ENCODE data around the gene PRRC2C. TPM values are rescaled to one million over a fixed set of nuclear protein-coding genes. Genes with fewer than 3 reads are reported as not detected.

Gene PRRC2C
- total and polyA plus RNA-seq, 2 of the 4 experiments (the other 2 are of a cell fraction): 54.0 to 58.3 TPM

- ATAC-seq (ENCODE audit: low read depth) (no peak), DNase-seq (no peak)
- no peak overlapping the region for H3K14ac ChIP-seq (replicated peaks; ENCODE audit: low read depth, low read length)
- no peak overlapping the region for H3K56ac ChIP-seq (ENCODE audit: extremely low read depth, insufficient read depth, low read length)
- H3K27ac ChIP-seq (ENCODE audit: insufficient read depth, low read length): no peak overlapping the region
- intact Hi-C loops (cut with micrococcal nuclease): no loop called here
- peaks cover 6% of the 10 kb centered on the region; the same call in 1 of the 2 replicates for H3K27me3 ChIP-seq (ENCODE audit: control insufficient read depth, insufficient read depth, low read length)
- H3K18ac ChIP-seq (ENCODE audit: low read depth, low read length): no peak overlapping the region
- H3K9me3 ChIP-seq (ENCODE audit: control insufficient read depth, insufficient read depth, low read length): no peaks in the 10 kb centered on the region
- no peaks in the 10 kb centered on the region for H3K79me1 ChIP-seq (ENCODE audit: low read depth in 1 of 2, low read length in 2 of 2)
- no peaks in the 10 kb centered on the region for H3K4me1 ChIP-seq (ENCODE audit: control insufficient read depth, insufficient read depth, low read length)
- H4K8ac ChIP-seq (ENCODE audit: low read depth in 2 of 2, low read length in 2 of 2): no peak overlapping the region
- H2BK15ac ChIP-seq (ENCODE audit: low read depth, low read length): no peak overlapping the region
- no peak overlapping the region for H4K91ac ChIP-seq (ENCODE audit: insufficient read depth, low read depth, low read length)
- no peak overlapping the region for H3K9ac ChIP-seq (ENCODE audit: low read depth, low read length)
- ChIA-PET CTCF (interaction anchor here (0.6 kb wide), 1 partner anchor 127 kb away, joined by 3 read pairs; no protein-coding TSS in a partner anchor), POLR2A (ENCODE audit: unreplicated experiment) (no interaction called here)
- H3K4me3 ChIP-seq (ENCODE audit: insufficient read depth, low read depth, low read length): no peak overlapping the region
- no peak overlapping the region for H2BK5ac ChIP-seq (ENCODE audit: low read depth, low read length, poor library complexity, severe bottlenecking)
- H2BK120ac ChIP-seq (ENCODE audit: low read depth, low read length): no peak overlapping the region
- in situ Hi-C loops (cut with MboI; ENCODE audit: low sequenced_read_pairs): loop anchor here (10.0 kb wide), 1 partner anchor 344 kb away; no protein-coding TSS in a partner anchor
- H3K4me2 ChIP-seq (ENCODE audit: low read depth, low read length): no peak overlapping the region
- no peak overlapping the region for H3K4ac ChIP-seq (ENCODE audit: low read depth, low read length)
- no peak overlapping the region for H2AK5ac ChIP-seq (ENCODE audit: low read depth, low read length)
- 20% methylated on average over 1 of the region's 10 CpGs; no CpG with 5 or more reads in 1 of the 2 experiments for WGBS, 2 experiments (ENCODE audit: extremely low coverage in 2 of 2, insufficient read length in 1 of 2)
- H4K5ac ChIP-seq (ENCODE audit: low read depth, low read length): no peak overlapping the region
- TF ChIP-seq MXI1 (IDR thresholded peaks at IDR 0.05; ENCODE audit: borderline replicate concordance, low read depth, low read length) (no peak), FOS (IDR thresholded peaks at IDR 0.05; ENCODE audit: low read depth, low read length) (no peak), RCOR1 (IDR thresholded peaks at IDR 0.05; ENCODE audit: insufficient replicate concordance, low read length) (no peak), RFX5 (IDR thresholded peaks at IDR 0.05; ENCODE audit: low read depth, low read length) (no peak), NFE2L2 (IDR thresholded peaks at IDR 0.05; ENCODE audit: low read depth, low read length) (no peak), SMC3 (IDR thresholded peaks at IDR 0.05; ENCODE audit: low read depth, low read length) (no peak), RAD21 (IDR thresholded peaks at IDR 0.05; ENCODE audit: low read length) (no peak), BHLHE40 (IDR thresholded peaks at IDR 0.05; ENCODE audit: low read depth, low read length) (no peak), MAZ (IDR thresholded peaks at IDR 0.05; ENCODE audit: borderline replicate concordance, low read depth, low read length) (no peak), CEBPB (IDR thresholded peaks at IDR 0.05; ENCODE audit: low read depth, low read length) (no peak), MAFK (IDR thresholded peaks at IDR 0.05; ENCODE audit: low read depth, low read length) (no peak), POLR2A (IDR thresholded peaks at IDR 0.05; ENCODE audit: low read depth, low read length) (no peak)
- TF ChIP-seq, protein P1, sequence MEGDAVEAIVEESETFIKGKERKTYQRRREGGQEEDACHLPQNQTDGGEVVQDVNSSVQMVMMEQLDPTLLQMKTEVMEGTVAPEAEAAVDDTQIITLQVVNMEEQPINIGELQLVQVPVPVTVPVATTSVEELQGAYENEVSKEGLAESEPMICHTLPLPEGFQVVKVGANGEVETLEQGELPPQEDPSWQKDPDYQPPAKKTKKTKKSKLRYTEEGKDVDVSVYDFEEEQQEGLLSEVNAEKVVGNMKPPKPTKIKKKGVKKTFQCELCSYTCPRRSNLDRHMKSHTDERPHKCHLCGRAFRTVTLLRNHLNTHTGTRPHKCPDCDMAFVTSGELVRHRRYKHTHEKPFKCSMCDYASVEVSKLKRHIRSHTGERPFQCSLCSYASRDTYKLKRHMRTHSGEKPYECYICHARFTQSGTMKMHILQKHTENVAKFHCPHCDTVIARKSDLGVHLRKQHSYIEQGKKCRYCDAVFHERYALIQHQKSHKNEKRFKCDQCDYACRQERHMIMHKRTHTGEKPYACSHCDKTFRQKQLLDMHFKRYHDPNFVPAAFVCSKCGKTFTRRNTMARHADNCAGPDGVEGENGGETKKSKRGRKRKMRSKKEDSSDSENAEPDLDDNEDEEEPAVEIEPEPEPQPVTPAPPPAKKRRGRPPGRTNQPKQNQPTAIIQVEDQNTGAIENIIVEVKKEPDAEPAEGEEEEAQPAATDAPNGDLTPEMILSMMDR (conservative IDR thresholded peaks at IDR 0.05; ENCODE audit: low read depth, low read length): no peak
- TF ChIP-seq, protein P2, sequence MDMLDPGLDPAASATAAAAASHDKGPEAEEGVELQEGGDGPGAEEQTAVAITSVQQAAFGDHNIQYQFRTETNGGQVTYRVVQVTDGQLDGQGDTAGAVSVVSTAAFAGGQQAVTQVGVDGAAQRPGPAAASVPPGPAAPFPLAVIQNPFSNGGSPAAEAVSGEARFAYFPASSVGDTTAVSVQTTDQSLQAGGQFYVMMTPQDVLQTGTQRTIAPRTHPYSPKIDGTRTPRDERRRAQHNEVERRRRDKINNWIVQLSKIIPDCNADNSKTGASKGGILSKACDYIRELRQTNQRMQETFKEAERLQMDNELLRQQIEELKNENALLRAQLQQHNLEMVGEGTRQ (IDR thresholded peaks at IDR 0.05; ENCODE audit: low read depth, low read length): no peak
- TF ChIP-seq, protein P3, sequence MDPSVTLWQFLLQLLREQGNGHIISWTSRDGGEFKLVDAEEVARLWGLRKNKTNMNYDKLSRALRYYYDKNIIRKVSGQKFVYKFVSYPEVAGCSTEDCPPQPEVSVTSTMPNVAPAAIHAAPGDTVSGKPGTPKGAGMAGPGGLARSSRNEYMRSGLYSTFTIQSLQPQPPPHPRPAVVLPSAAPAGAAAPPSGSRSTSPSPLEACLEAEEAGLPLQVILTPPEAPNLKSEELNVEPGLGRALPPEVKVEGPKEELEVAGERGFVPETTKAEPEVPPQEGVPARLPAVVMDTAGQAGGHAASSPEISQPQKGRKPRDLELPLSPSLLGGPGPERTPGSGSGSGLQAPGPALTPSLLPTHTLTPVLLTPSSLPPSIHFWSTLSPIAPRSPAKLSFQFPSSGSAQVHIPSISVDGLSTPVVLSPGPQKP (IDR thresholded peaks at IDR 0.05; ENCODE audit: borderline replicate concordance, low read depth, low read length): no peak
- no peaks in the 10 kb centered on the region for H4K20me1 ChIP-seq (ENCODE audit: insufficient read depth, low read length)
- H3K36me3 ChIP-seq (ENCODE audit: control insufficient read depth, insufficient read depth, low read length): no peaks in the 10 kb centered on the region
- no peak overlapping the region for H3K23ac ChIP-seq (ENCODE audit: low read depth, low read length)
- H2AK9ac ChIP-seq (replicated peaks; ENCODE audit: low read depth, low read length, poor library complexity): no peak overlapping the region
- H3K9me1 ChIP-seq (ENCODE audit: insufficient read depth, low read length): no peaks in the 10 kb centered on the region
- no TSS peak for BruUV-seq (replicated peaks)
- dilution Hi-C loops (cut with HindIII; ENCODE audit: low sequenced_read_pairs, unreplicated experiment): no loop called here
- H2AFZ ChIP-seq (replicated peaks; ENCODE audit: low read length, poor library complexity): no peak overlapping the region
- H2BK20ac ChIP-seq (ENCODE audit: low read depth, low read length): no peak overlapping the region
Measured at GRCh38 chr1:171641076-171641864, 155.9 kb downstream of the PRRC2C start.

All from IMR-90 (cell line).